ENCODE data around the gene ZMYND8. TPM values are rescaled to one million over a fixed set of nuclear protein-coding genes. Genes with fewer than 3 reads are reported as not detected.
"Not testable (repeated sequence)": the region's sequence is repeated elsewhere in the genome, so short reads cannot be mapped to it uniquely, and the experiment has no call there.

The ZMYND8 gene
- total RNA-seq, 1 experiment from 2014 or later = 53.1 TPM

GRCh38 chr20:47391276-47392010, 34.9 kb upstream of the ZMYND8 start:
- no peak for DNase-seq
- no peak for TF ChIP-seq CTCF (IDR thresholded peaks at IDR 0.05; ENCODE audit: unreplicated experiment)
- Mint-ChIP-seq H3K4me1 (ENCODE audit: low read depth, unreplicated experiment) (peaks cover 34% of the 10 kb centered on the region), H3K36me3 (ENCODE audit: insufficient read depth, unreplicated experiment) (peaks cover 29% of the 10 kb centered on the region), H3K4me3 (ENCODE audit: low read depth, unreplicated experiment) (peak overlapping the region; percentile 34), H3K9me3 (ENCODE audit: low read depth, unreplicated experiment) (peaks cover 6% of the 10 kb centered on the region), H3K27me3 (ENCODE audit: unreplicated experiment) (no peaks in the 10 kb centered on the region), H3K27ac (ENCODE audit: unreplicated experiment) (peak overlapping the region; percentile 100)
- CTCF ChIA-PET = interaction anchor here (0.5 to 2.0 kb wide), 19 partner anchors 7 to 187 kb away, joined by 3 to 10 read pairs (median 4); partner anchors contain the start of genes NCOA3 and ZMYND8
- BruUV-seq (replicated peaks) = TSS peak; percentile 92
- intact Hi-C loops (cut with micrococcal nuclease; ENCODE audit: unreplicated experiment) = loop anchor here (2.0 to 5.0 kb wide), 3 partner anchors 41 to 109 kb away; partner anchors contain the start of gene NCOA3

- Mint-ChIP-seq H3K27me3 (ENCODE audit: unreplicated experiment) (no peaks in the 10 kb centered on the region), H3K4me3 (ENCODE audit: low read depth, unreplicated experiment) (no peak overlapping the region), H3K9me3 (ENCODE audit: low read depth, unreplicated experiment) (peaks cover 7% of the 10 kb centered on the region), H3K4me1 (ENCODE audit: low read depth, unreplicated experiment) (peaks cover 37% of the 10 kb centered on the region), H3K36me3 (ENCODE audit: insufficient read depth, unreplicated experiment) (peaks cover 29% of the 10 kb centered on the region), H3K27ac (ENCODE audit: unreplicated experiment) (peak overlapping the region; percentile 82)
- CTCF ChIA-PET = interaction anchor here (0.5 to 1.1 kb wide), 6 partner anchors 42 to 634 kb away, joined by 3 to 7 read pairs (median 4); partner anchors contain the start of gene NCOA3
- intact Hi-C loops (cut with micrococcal nuclease; ENCODE audit: unreplicated experiment) = loop anchor here (5.0 kb wide), 2 partner anchors 42 to 72 kb away; no protein-coding TSS in a partner anchor
- peak; percentile 75 for DNase-seq
- TF ChIP-seq CTCF (IDR thresholded peaks at IDR 0.05; ENCODE audit: unreplicated experiment) = no peak
- no TSS peak for BruUV-seq (replicated peaks)
Measured at GRCh38 chr20:47389867-47390347, 33.4 kb upstream of the ZMYND8 start.

GRCh38 chr20:47385968-47386367, 29.5 kb upstream of the ZMYND8 start:
- H3K9me3 Mint-ChIP-seq (ENCODE audit: low read depth, unreplicated experiment); DNase-seq; H3K4me3 Mint-ChIP-seq (ENCODE audit: low read depth, unreplicated experiment); H3K27me3 Mint-ChIP-seq (ENCODE audit: unreplicated experiment); BruUV-seq (replicated peaks); H3K27ac Mint-ChIP-seq (ENCODE audit: unreplicated experiment): not testable (repeated sequence)
- CTCF ChIA-PET = interaction anchor here (7.2 kb wide), 1 partner anchor 113 kb away, joined by 346 read pairs; no protein-coding TSS in a partner anchor
- Mint-ChIP-seq H3K4me1 (ENCODE audit: low read depth, unreplicated experiment) (peaks cover 34% of the 10 kb centered on the region), H3K36me3 (ENCODE audit: insufficient read depth, unreplicated experiment) (peaks cover 17% of the 10 kb centered on the region)
- intact Hi-C loops (cut with micrococcal nuclease; ENCODE audit: unreplicated experiment) = loop anchor here (2.0 kb wide), 1 partner anchor 235 kb away; no protein-coding TSS in a partner anchor

- H3K4me3 Mint-ChIP-seq (ENCODE audit: low read depth, unreplicated experiment) = no peak overlapping the region
- BruUV-seq (replicated peaks) = no TSS peak
- intact Hi-C loops (cut with micrococcal nuclease; ENCODE audit: unreplicated experiment) = loop anchor here (5.0 kb wide), 2 partner anchors 81 to 631 kb away; no protein-coding TSS in a partner anchor
- TF ChIP-seq CTCF (IDR thresholded peaks at IDR 0.05; ENCODE audit: unreplicated experiment) = no peak
- no peak overlapping the region for H3K27ac Mint-ChIP-seq (ENCODE audit: unreplicated experiment)
- H3K4me1 Mint-ChIP-seq (ENCODE audit: low read depth, unreplicated experiment) = peaks cover 29% of the 10 kb centered on the region
- H3K27me3 Mint-ChIP-seq (ENCODE audit: unreplicated experiment) = no peaks in the 10 kb centered on the region
- H3K9me3 Mint-ChIP-seq (ENCODE audit: low read depth, unreplicated experiment) = peaks cover 2% of the 10 kb centered on the region
- DNase-seq = no peak
- H3K36me3 Mint-ChIP-seq (ENCODE audit: insufficient read depth, unreplicated experiment) = peaks cover 8% of the 10 kb centered on the region
- CTCF ChIA-PET = interaction anchor here (0.6 to 7.2 kb wide), 18 partner anchors 19 to 1198 kb away, joined by 3 to 346 read pairs (median 10); partner anchors contain the start of gene ZMYND8
Measured at GRCh38 chr20:47382746-47383415, 26.4 kb upstream of the ZMYND8 start.
